SH-SY5Y (cell line): ENCODE data around the gene TOR1B.

ENCODE experiments used
- GATA2 ChIP-seq: IDR thresholded peaks from 2 replicates; pipeline ENCODE4 v1.6.1; 2011; ENCODE audit warnings: mild to moderate bottlenecking, low read depth, low read length
- GATA3 ChIP-seq: IDR thresholded peaks from 2 replicates; pipeline ENCODE4 v1.6.1; 2011; ENCODE audit warnings: low read depth, mild to moderate bottlenecking, low read length, moderate library complexity

Gene TOR1B, protein sequence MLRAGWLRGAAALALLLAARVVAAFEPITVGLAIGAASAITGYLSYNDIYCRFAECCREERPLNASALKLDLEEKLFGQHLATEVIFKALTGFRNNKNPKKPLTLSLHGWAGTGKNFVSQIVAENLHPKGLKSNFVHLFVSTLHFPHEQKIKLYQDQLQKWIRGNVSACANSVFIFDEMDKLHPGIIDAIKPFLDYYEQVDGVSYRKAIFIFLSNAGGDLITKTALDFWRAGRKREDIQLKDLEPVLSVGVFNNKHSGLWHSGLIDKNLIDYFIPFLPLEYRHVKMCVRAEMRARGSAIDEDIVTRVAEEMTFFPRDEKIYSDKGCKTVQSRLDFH

DNA sequence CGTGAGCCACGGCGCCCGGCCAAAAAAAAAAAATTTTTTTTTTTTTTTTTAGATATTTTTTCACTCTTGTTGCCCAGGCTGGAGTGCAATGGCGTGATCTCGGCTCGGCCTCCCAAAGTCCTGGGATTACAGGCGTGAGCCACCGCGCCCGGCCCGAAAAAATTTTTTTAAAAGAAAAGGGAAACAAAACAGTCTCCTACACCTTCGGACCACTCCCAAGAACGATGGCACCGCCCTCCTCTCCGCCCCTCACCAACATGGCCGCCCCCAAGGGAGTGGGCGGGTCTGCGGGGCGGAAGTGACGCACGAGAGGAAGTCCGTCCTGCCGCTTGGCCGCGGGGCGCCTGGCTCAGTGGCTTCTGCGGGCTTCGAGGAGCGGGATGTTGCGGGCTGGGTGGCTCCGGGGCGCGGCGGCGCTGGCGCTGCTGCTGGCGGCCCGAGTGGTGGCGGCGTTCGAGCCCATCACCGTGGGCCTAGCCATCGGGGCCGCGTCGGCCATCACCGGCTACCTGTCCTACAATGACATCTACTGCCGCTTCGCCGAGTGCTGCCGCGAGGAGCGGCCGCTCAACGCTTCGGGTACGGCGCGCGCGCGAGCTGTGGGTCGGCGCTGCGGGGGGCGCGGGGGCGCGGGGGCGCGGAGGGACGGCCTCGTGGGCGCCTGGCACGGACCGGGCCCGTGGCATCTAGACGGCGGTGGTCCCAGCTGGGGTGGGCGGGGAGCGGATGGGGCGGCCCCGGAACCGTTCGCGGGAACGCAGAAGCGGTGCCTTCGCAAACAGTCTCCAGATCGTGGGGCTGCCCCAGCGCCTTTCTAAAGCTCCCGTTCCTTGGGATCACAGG, at the start of gene TOR1B:
TOR1B (plus strand) TSS at position 352 of the 843 bp plus-strand sequence; CDS start at position 381, 29 bp downstream.
- TF ChIP-seq GATA3 (no peak), GATA2 (no peak)

DNA sequence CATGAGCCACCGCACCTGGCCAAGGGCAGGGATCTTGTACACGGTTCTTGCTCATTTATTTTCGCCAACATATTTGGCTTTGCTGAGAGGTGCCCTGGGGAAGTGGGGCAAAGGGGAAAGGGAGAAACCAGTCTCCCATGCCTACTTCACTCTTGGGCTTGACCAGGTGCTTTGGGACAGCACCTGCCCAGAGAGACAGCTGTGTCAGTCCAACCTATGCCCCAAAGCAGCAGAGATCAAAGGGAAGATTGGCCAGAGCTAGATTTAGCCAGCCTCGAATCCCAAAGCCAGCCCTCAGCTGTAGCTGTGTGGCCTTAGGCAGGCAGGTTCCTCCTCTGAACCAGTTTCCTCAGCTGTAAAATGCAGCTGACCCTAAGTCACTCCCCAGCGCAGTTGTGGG, 47.8 kb upstream of the TOR1B start:
- no peak for TF ChIP-seq GATA3
- TF ChIP-seq GATA2 = no peak; the same call in 1 of the 2 replicates

DNA sequence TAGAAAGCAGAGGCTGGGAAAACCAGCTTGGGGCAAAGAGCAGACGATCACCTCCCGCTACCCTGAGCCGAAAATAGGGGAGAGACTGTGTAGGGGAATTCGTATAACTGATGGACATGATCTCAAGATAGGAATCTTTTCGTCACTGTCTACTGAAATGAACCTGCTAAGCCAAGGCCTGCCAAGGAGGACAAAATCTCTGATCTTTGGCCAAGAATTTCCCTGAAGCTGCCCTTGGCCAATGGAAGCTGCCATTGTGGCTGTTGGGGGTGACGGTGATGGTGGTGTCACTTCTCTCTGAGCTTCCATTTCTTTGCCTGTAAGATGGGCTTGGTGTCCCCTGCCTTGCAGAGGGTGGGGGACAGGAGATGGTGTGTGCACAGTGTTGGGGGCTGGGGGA, 46.8 kb upstream of the TOR1B start:
- TF ChIP-seq GATA3 (no peak), GATA2 (no peak)

DNA sequence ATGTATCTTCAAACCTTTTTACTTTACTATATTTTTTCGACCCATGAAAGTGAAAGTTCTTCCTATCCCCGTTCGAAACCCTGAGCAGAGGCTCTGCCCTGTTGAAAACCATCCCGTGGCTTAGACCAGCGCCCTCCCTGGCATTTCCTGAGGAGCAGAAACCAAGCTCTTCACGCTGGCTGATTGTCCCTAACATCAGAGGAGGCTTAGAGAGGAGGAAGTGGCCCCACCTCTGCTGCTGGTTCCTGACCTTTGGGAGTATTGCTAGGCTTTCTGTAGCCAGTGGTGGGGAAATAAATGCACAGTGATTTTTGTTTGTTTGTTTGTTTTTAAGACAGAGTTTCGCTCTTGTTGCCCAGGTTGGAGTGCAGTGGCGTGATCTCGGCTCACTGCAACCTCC, 45.9 kb upstream of the TOR1B start:
- TF ChIP-seq GATA2 = no peak
- no peak for TF ChIP-seq GATA3

DNA sequence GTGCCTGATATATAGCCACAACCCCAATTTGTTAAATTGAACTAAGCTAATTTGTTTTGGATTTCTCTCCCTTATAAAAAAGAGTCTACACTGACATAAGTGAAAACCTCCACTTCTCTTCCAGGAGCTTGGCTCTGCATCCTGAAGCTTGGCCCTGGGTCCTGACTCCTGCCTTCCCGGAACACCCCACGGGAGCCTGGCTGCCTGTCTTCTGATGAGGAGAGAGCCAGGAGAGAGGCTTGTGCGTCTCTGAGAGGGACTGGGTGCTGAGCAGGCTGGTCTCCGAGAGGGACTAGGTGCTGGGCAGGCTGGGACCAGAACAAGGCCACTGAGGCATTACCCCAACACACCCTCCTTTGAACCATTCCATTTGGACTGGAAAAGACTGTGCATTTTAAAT, 43.7 kb upstream of the TOR1B start:
- TF ChIP-seq GATA2 = no peak
- TF ChIP-seq GATA3 = no peak

GRCh38 chr9:129759804-129760502, 43.0 kb upstream of the TOR1B start:
- TF ChIP-seq GATA3 = no peak
- TF ChIP-seq GATA2 = no peak

GRCh38 chr9:129761293-129761900, 41.6 kb upstream of the TOR1B start:
- TF ChIP-seq GATA2 = no peak
- no peak for TF ChIP-seq GATA3

DNA sequence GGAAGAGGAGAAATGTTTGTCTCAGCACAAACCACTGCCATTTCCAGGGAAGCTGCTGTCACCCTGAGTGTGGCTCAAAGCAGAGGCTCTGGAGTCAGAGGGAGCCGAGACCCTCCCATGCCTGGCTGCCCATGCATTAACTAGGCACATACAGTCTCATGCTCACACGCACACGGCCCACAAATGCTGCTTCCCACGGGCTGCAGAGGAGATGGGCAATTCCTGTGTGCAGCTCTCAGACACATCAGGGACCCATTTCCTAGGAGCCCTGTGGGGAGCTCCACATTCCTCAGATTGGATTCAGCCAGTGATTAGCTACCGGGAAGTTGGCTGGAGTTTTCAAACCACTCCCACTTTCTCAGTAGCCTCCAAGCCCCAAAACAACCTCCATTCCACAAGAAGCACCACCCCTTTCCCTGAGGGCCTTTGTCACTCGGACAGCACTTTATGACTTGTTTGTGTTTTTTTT, 41.0 kb upstream of the TOR1B start:
- TF ChIP-seq GATA2 (no peak), GATA3 (no peak)

DNA sequence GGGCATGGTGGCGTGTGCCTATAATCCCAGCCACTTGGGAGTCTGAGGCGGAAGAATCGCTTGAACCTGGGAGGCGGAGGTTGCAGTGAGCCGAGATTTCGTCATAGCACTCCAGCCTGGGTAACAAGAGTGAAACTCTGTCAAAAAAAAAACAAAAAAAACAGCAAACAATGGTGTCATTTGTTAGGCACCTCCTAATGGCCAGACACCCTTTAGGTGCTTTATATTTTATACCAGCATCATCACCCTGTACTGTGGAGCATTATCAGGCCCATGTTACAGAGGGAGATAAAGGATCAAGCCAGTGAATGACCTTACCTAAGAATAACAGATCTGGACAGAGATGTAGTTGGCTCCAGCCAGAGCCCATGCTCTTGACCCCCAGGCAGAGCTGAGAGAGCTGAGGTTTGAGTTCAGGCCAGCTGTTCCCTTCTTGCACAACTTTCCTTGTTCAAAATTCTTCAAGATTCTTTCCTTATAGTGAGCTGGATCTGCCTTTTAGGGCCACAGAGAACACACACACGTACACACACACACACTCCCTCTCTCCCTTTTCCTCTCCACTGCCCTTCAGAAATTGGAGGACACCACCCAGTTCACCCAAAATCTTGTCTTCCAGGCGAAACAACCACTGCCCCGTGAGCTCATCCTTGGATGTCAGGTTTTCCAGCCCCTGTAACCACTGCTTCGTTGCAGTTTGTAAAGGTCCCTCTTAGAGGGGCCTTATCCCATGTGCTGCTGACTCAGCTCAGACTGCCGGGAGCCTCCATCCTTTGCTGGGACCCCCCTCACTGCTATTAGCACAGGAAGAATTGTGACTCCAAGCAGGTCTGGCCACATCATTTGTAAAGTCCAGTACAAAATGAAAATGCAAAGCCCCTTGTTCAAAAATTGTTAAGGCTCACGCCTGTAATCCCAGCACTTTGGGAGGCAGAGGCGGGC, 39.7 kb upstream of the TOR1B start:
- TF ChIP-seq GATA3 = no peak
- no peak for TF ChIP-seq GATA2

DNA sequence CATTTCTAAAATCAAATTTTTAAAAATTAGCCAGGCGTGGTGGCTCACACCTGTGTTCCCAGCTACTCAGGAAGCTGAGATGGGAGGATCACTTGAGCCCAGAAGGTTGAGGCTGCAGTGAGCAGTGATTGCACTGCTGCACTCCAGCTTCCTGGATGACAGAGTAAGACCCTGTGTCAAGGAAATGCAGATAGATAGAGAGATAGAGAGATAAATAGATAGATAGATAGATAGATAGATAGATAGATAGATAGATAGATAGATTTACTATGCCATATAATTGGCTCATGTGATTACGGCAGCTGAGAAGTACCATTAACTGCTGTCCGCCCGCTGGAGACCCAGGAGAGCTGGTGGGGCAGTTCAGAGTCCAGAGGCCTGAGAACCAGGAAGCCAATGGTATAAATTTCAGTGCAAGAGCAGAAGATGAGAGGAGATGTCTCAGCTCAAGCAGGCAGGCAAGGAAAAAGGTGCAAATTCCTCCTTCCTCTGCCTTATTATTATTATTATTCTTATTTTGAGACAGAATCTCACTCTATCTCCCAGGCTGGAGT, 37.1 kb upstream of the TOR1B start:
- no peak for TF ChIP-seq GATA2
- TF ChIP-seq GATA3 = no peak

DNA sequence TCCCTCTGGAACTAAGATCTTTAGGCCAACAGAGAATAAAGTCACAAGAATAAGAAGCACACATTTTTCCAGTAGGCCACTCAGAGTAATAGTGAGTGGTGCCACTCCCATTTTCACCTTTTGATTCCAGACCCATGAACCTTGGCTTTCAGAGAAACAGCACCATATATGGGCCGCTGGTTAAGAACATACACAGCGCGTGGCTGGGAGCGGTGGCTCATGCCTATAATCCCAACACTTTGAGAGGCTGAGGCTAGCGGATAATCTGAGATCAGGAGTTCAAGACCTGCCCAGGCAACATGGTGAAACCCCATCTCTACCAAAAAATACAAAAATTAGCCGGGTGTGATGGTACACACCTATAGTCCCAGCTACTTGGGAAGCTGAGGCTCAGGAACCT, 34.5 kb upstream of the TOR1B start:
- TF ChIP-seq GATA3 = no peak
- no peak for TF ChIP-seq GATA2

- no peak for TF ChIP-seq GATA2
Observed at GRCh38 chr9:129769669-129770068, 33.3 kb upstream of the TOR1B start.

- TF ChIP-seq GATA3 (no peak), GATA2 (no peak)
Observed at GRCh38 chr9:129770741-129771140, 32.2 kb upstream of the TOR1B start.
